Fibroblast of lung (primary cell): Measurements from ENCODE around the gene ARHGAP45. TPM values are rescaled to one million over a fixed set of nuclear protein-coding genes. Genes with fewer than 3 reads are reported as not detected.

Source experiments
- DNase-seq, 2 donors: peaks; one replicate each; pipeline versions ENCODE4 v3.0.0 to v3.0.0-alpha.2; 2010; ENCODE audit warnings: low read depth in 2 of 2
- H2AFZ ChIP-seq: 2 replicates; pipeline ENCODE4 v1.5.1; 2012; ENCODE audit warnings: low read length, control low read depth, inconsistent platforms
- H3K27ac ChIP-seq: 2 replicates; pipeline ENCODE4 v1.5.1; 2011; ENCODE audit warnings: low read length, control low read depth; ENCODE audit not compliant: insufficient read depth
- H3K27me3 ChIP-seq: 2 replicates; pipeline ENCODE4 v1.5.1; 2011; ENCODE audit warnings: mild to moderate bottlenecking, low read length; ENCODE audit not compliant: control insufficient read depth, insufficient read depth
- H3K36me3 ChIP-seq: 2 replicates; pipeline ENCODE4 v1.5.1; 2011; ENCODE audit warnings: low read length; ENCODE audit not compliant: control insufficient read depth, insufficient read depth
- H3K4me1 ChIP-seq: 2 replicates; pipeline ENCODE4 v1.5.1; 2011; ENCODE audit warnings: low read length; ENCODE audit not compliant: control insufficient read depth, insufficient read depth; ENCODE audit errors: extremely low read depth
- H3K4me2 ChIP-seq: 2 replicates; pipeline ENCODE4 v1.5.1; 2011; ENCODE audit warnings: low read length, control low read depth; ENCODE audit not compliant: insufficient read depth; ENCODE audit errors: extremely low read depth
- H3K4me3 ChIP-seq, 4 experiments: fragments of 200-600 bp in 1 of 4; sonication (generic) in 1 of 4; replicated peaks in 1 of 4; 2 replicates each; pipeline ENCODE4 v1.5.1; 2011 to 2016; ENCODE audit warnings: low read length in 4 of 4, low read depth in 3 of 4, mild to moderate bottlenecking in 3 of 4, control low read depth in 2 of 4, inconsistent platforms in 1 of 4, mixed read lengths in 1 of 4; ENCODE audit not compliant: insufficient read depth in 1 of 4; ENCODE audit errors: control extremely low read depth in 1 of 4
- H3K79me2 ChIP-seq: 2 replicates; pipeline ENCODE4 v1.5.1; 2012; ENCODE audit warnings: mild to moderate bottlenecking, low read length, inconsistent platforms; ENCODE audit not compliant: control insufficient read depth, insufficient read depth
- H3K9ac ChIP-seq: 2 replicates; pipeline ENCODE4 v1.5.1; 2011; ENCODE audit warnings: mild to moderate bottlenecking, low read length, control low read depth; ENCODE audit not compliant: insufficient read depth
- H3K9me3 ChIP-seq: 2 replicates; pipeline ENCODE4 v1.5.1; 2012; ENCODE audit warnings: low read depth, low read length; ENCODE audit not compliant: control insufficient read depth, insufficient read depth
- H4K20me1 ChIP-seq: 2 replicates; pipeline ENCODE4 v1.5.1; 2011; ENCODE audit warnings: low read length; ENCODE audit not compliant: control insufficient read depth, insufficient read depth; ENCODE audit errors: extremely low read depth
- CTCF ChIP-seq, 2 donors: IDR thresholded peaks in 1 of 2; conservative IDR thresholded peaks in 1 of 2; 1 replicate in 1 of 2; 2 replicates in 1 of 2; pipeline ENCODE4 v1.5.1; 2011 to 2012; ENCODE audit warnings: low read length in 2 of 2, control low read depth in 1 of 2, inconsistent platforms in 1 of 2, low read depth in 1 of 2, mild to moderate bottlenecking in 1 of 2
- EZH2 ChIP-seq: IDR thresholded peaks from 2 replicates; pipeline ENCODE4 v1.5.1; 2012; ENCODE audit warnings: low read length, control low read depth, mild to moderate bottlenecking; ENCODE audit errors: missing control alignments
- polyA plus RNA-seq, 2 donors: library from polyadenylated mRNA; depleted of rRNA in 1 of 2; stranded (reverse) in 1 of 2; unstranded in 1 of 2; fragments of >200 nt; gene quantifications; 2 replicates each; pipeline ENCODE4 v1.2.1, GENCODE V29; 2011 to 2012; ENCODE audit warnings: missing spikeins in 1 of 2
- total RNA-seq: library from RNA; depleted of rRNA; stranded (reverse); fragments of >200 nt; gene quantifications from 2 replicates; pipeline ENCODE4 v1.2.1, GENCODE V29; 2014

The ARHGAP45 gene
- total and polyA plus RNA-seq, 2 donors (not counting 1 experiment from before 2014, with no cell fraction given) = 0.42 to 1.8 TPM

GRCh38 chr19:1119475-1120217, 52.7 kb downstream of the ARHGAP45 start:
- Histone ChIP-seq H3K27me3 (no peaks in the 10 kb centered on the region), H4K20me1 (no peaks in the 10 kb centered on the region), H3K4me1 (no peaks in the 10 kb centered on the region), H3K27ac (no peak overlapping the region), H3K4me2 (no peak overlapping the region), H3K9ac (no peak overlapping the region), H3K36me3 (peaks cover 69% of the 10 kb centered on the region), H3K79me2 (peaks cover 12% of the 10 kb centered on the region), H3K4me3 (no peak overlapping the region), H2AFZ (no peak overlapping the region), H3K9me3 (no peaks in the 10 kb centered on the region)
- DNase-seq = no peak
- no peak for TF ChIP-seq CTCF (conservative IDR thresholded peaks at IDR 0.05 in 1 of 2, IDR thresholded peaks at IDR 0.05 in 1 of 2; ENCODE audit: low read depth in 1 of 2, low read length in 2 of 2)

- H2AFZ ChIP-seq = no peak overlapping the region
- H3K27me3 ChIP-seq = no peaks in the 10 kb centered on the region
- H3K4me2 ChIP-seq = no peak overlapping the region
- peaks cover 70% of the 10 kb centered on the region for H3K36me3 ChIP-seq
- H3K79me2 ChIP-seq = peaks cover 19% of the 10 kb centered on the region
- TF ChIP-seq CTCF (conservative IDR thresholded peaks at IDR 0.05 in 1 of 2, IDR thresholded peaks at IDR 0.05 in 1 of 2; ENCODE audit: low read depth in 1 of 2, low read length in 2 of 2) = no peak
- TF ChIP-seq EZH2 = no peak
- H3K27ac ChIP-seq = no peak overlapping the region
- DNase-seq = no peak
- H3K9ac ChIP-seq = no peak overlapping the region
- H3K4me1 ChIP-seq = no peaks in the 10 kb centered on the region
- H4K20me1 ChIP-seq = no peaks in the 10 kb centered on the region
- no peaks in the 10 kb centered on the region for H3K9me3 ChIP-seq
- H3K4me3 ChIP-seq = no peak overlapping the region
Observed at GRCh38 chr19:1121395-1121794, 54.4 kb downstream of the ARHGAP45 start.

GRCh38 chr19:1122021-1122971, 55.3 kb downstream of the ARHGAP45 start:
- H2AFZ ChIP-seq = no peak overlapping the region
- TF ChIP-seq EZH2 (no peak), CTCF (conservative IDR thresholded peaks at IDR 0.05 in 1 of 2, IDR thresholded peaks at IDR 0.05 in 1 of 2; ENCODE audit: low read depth in 1 of 2, low read length in 2 of 2) (no peak)
- no peaks in the 10 kb centered on the region for H3K27me3 ChIP-seq
- peaks cover 71% of the 10 kb centered on the region for H3K36me3 ChIP-seq
- H3K79me2 ChIP-seq = peaks cover 27% of the 10 kb centered on the region
- no peak overlapping the region for H3K4me2 ChIP-seq
- no peak overlapping the region for H3K4me3 ChIP-seq
- H3K9me3 ChIP-seq = no peaks in the 10 kb centered on the region
- no peaks in the 10 kb centered on the region for H3K4me1 ChIP-seq
- H3K27ac ChIP-seq = no peak overlapping the region
- no peak for DNase-seq
- no peak overlapping the region for H3K9ac ChIP-seq
- H4K20me1 ChIP-seq = no peaks in the 10 kb centered on the region
